CD4-positive, alpha-beta T cell treated with Interleukin-12 subunit alpha and Interleukin-12 subunit beta, for 1 hour (primary cell): ENCODE measurements around the gene SULT1A2.
"Not testable (repeated sequence)": the region's sequence is repeated elsewhere in the genome, so short reads cannot be mapped to it uniquely, and the experiment has no call there.

Experiments
- DNase-seq: peaks from one replicate; pipeline ENCODE4 v3.0.0-alpha.2; 2020

SULT1A2 gene

DNA sequence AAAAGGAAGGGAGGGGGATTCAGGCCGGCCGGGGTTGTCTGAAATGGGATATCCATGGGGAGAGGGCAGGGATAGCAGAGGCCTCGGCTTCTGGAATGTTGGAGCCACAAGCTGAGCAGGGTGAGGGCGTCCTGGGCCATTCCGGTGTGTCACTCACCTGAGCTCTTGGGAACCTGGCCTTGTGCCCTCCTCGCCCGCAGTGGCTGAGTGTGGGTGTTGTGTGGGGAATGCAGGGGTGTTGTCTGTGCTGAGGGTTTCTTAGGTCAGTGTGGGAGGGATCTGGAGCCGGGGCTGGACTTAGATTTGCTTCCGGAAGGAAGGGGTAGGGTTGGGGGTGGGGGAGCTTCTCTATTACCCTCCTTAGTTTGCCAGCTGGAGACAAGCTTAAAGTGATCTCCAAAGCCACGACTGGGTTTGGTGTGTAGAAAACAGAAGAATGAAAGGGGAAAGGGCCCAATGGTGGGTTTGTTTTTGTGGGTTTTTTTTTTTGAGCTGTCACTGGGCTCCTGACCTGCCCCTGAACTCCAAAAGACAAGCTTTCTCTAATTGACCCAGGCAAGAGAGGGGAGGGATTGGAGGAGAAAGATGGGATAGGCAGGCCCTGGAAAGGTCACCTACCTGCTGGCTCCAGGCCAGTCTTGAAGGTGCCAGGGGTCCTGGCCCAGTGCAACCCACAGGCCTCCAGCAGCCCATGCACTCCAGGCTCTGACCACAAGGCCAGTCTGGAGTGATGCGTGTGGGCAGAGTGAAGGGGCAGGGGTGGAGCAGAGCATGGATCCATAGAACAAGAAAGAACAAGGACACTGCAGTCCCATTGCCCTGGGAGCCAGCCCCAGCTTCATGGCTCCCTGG lies at the start of gene SULT1A2:
SULT1A2 (minus strand) TSS at position 211 of the 852 bp plus-strand sequence. CDS start 1,120 bp downstream, outside the sequence.
- no peak for DNase-seq

DNA sequence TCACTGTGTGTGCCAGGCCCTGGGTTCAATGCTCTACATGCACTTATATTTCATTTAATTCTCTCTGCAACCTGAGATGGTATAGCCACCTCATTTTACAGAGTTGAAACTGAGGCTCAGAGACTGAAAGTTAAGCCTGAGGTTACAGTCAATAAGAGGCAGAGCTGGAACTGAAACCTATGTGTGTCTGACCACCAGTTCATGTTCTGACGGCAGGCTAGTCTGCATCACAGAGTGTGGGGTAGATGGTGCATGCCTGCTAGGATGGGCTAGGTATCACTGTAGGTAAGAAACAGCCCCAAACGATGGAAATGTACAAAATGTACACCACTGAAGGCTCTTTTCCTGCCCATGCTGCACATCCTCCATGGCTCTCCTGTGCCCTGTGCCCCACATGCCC lies 43.1 kb upstream of the SULT1A2 start:
- DNase-seq: not testable (repeated sequence)

DNA sequence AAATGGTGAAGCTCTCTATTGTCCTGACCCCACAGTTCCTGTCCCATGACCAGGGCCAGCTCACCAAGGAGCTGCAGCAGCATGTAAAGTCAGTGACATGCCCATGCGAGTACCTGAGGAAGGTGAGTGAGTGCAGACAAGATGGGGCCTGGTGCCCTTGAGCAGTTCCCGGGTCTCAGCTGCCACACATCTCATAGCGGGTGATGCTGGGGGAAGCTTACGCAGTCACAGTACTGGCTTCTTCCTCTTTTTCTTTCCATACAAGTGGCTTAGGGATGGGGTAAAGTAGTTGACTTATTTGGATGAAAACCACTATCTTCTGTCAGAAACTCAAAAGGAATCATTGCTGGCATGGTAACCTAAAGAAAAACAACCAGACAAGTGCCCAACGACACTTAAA lies 41.5 kb upstream of the SULT1A2 start:
- not testable (repeated sequence) for DNase-seq

DNA sequence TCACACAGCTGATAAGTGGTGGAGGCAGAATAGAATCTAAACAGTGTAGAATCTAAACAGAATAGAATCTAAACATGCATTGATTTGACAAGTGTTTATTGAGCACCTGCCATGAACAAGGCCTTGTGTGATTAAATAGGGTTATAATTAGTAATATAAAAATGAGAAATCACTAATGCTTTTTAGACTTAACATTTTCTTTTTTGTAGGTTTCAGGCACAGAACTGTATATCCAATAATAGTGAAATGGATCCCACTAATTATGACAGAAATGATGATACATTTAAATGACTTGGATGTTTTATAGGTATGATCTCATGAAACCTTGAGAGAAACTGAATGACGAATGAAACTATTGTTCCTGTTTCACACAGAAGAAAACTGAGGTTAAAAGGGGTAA lies 40.9 kb upstream of the SULT1A2 start, which contains the start of gene NPIPB8:
NPIPB8 (plus strand) TSS at position 301 of the 400 bp plus-strand sequence. CDS start 296 bp downstream, outside the sequence.
- not testable (repeated sequence) for DNase-seq

DNA sequence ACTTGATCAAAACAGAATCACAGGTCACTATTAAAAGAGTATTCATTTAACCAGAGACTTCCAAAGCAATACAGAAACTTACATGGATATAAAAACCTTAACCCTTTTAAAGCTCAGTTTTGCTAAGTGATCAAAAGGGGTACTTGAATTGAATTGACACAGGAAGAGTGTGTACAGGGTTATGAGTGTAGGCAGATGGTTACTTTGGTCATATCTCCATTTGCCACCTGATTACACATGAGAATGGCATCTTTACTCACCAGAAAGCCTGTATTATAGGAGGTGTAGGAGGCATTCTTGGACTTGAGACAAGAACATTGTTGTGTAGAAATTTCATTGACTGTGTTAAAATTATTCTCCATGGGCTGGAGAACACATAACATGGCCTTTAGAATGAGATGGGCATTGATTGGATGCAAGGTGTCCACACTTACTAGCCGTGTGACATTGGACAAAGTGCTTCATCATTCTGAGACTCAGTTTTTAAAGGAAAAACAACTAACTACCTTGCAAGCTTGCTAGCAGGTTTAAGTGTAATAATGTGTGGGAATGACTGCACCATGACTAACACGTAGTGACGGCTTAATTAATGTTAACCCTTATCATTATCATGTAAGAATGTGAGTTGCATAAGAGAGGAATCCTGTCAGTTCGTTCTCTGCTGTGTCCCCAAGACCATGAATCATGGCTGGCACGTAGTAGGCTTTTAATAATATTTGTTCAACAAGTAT lies 39.4 kb upstream of the SULT1A2 start:
- DNase-seq: not testable (repeated sequence)

DNA sequence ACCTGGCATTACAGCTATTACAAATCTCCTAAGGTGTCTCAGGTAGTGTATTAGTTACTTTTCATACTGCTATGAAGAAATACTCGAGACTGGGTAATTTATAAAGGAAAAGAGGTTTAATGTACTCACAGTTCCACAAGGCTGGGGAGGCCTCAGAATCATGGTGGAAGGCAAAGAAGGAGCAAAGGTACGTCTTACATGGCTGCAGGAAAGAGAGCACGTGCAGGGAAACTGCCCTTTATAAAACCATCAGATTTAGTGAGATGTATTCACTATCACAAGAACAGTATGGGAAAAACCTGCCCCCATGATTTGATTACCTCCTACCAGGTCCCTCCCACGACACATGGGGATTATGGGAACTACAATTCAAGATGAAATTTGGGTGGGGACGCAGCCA lies 34.1 kb upstream of the SULT1A2 start:
- DNase-seq: not testable (repeated sequence)

DNA sequence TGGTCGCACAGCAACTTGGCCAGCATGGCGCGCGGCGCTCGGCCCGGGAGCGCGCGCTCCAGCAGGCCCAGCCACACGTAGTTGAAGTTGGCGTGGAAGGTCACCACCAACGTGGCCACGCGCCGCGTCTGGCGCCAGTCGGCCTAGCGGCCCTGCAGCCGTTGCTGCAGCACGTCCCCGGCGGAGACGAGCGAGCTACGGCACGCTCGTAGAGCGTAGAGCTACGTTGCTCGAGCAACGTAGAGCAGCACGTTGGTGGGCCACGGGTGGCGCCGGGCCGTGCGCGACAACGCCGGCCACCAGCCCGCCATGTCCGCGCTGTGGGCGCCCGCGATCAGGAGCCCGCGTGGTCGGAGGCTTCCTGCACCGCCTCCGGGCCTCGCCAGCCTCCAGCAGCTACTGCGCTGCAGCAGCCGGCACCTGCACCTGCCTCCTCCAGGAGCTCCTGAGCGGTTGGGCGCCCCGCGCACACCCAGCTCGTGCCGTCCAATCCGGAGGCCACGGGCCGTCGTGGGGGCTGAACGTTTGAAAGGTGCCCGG lies 26.4 kb upstream of the SULT1A2 start:
- peak; percentile 67 for DNase-seq

DNA sequence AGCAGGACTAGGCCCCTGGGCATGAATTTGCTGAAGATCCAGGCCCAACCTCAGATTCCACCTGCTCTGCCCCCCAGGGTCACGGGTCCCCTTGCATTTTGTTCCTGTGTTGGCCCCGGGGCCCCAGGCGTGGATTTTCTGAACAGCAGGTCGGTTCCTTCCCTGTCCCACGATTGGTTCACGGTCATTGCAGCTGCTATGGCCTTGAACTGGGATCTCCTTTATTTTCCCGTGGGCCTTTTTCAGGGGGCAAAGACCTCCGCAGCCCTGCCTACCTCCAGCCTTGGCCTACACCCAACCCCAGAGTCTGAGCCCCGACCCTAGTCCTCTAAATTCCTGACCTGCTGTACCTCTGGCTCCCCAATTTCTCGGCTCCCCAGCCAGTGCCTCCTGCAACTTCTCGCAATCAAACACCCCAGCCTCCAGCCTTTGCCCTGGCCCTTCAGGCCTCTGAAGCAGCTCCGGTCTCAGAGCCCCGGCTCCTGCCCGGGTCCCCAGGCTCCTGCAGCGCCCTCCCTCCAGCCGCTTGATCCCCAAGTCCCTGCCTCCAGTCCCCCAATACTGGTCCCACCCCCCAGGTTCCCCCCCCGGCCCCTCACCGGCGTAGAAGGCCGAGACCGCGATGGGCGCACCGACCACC lies 25.8 kb upstream of the SULT1A2 start:
- not testable (repeated sequence) for DNase-seq

DNA sequence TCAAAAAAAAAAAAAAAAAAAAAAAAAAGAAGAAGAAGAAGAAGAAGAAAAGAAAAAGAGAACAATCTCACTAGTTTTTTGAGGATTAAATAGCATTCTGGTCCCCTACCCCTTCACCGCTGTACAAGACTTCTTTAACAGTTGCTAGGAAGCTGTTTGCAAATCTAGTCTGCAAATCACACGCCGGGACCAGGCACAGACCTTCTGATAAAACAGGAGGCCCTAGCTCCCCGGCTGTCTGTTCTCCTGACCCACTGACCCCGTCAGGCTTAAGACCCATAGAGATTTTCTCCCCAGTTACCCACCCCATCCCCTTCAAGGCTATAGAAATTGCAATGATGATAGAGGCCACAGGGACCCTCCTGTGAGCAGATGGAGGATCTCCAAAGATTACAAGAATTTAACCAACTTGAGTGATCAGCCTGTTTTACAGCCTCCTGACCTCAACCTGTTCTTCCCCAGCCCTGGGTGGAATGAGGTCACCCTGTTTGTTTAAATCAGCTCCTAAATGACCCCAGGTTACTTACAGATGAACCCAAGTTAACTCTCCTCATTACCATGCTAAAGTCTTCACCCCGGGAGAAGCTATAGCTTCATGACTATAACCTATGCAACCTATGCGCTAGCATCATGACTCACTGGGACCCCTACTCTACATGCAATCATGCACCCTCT lies 24.8 kb upstream of the SULT1A2 start:
- DNase-seq: no peak

DNA sequence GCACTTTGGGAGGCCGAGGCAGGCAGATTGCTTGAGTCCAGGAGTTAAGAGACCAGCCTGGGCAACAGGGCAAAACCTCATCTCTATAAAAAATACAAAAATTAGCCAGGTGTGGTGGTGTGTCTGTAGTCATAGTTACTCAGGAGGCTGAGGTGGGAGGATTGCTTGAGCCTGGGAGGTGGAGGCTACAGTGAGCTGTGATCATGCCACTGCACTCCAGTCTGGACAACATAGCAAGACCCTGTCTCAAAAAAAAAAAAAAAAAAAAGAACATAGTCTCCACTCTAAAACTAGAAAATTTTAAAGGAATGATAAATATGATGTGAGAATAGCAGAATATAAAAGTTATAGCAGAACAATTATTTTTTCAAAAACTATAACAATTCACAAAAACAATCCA lies 23.5 kb upstream of the SULT1A2 start:
- not testable (repeated sequence) for DNase-seq

DNA sequence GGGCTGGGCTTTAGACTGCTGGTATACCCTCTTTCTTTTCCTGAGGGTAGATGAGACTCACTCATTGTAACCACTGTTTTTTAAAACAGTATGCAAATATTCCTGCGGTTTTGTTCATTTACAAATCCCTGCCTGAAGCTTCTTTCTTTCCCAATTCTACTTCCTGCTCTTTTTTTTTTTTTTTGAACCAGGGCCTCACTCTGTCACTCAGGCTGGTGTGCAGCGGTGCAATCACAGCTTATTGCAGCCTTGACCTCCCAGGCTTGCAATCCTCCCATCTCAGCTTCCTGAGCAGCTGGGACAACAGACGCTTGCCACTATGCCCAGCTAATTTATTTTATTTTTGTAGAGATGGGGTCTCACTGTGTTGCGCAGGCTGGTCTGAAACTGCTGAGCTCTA lies 21.0 kb upstream of the SULT1A2 start:
- DNase-seq: no peak

DNA sequence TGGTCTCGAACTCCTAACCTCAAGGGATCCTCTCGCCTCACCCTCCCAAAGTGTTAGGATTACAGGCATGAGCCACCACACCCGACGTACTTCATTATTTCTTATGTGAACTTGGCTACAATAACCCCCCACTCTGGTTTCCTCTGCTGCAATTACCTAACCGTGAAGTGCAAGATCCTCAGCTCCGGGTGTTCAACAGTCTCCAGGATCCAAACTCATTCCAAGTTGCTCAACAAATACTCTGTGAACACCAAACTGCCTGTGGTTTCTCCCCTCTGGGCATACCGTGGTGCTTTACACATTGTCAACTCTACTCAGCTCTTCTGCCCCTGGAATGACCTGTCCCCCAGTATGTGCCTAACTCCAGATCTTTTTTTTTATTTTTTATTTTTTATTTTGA lies 19.8 kb upstream of the SULT1A2 start:
- no peak for DNase-seq

DNA sequence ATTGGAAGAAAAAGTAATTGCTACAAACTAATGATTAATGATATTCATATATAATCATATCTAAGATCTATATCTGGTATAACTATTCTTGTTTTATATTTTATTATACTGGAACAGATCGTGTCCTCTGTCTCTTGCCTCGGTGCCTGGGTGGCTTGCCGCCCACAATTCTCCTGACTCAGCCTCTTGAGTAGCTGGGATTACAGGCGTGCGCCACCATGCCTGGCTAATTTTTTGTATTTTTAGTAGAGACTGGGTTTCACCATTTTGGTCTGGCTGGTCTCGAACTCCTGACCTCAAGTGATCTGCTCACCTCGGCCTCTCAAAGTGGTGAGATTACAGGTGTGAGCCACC lies 19.4 kb upstream of the SULT1A2 start:
- not testable (repeated sequence) for DNase-seq

DNA sequence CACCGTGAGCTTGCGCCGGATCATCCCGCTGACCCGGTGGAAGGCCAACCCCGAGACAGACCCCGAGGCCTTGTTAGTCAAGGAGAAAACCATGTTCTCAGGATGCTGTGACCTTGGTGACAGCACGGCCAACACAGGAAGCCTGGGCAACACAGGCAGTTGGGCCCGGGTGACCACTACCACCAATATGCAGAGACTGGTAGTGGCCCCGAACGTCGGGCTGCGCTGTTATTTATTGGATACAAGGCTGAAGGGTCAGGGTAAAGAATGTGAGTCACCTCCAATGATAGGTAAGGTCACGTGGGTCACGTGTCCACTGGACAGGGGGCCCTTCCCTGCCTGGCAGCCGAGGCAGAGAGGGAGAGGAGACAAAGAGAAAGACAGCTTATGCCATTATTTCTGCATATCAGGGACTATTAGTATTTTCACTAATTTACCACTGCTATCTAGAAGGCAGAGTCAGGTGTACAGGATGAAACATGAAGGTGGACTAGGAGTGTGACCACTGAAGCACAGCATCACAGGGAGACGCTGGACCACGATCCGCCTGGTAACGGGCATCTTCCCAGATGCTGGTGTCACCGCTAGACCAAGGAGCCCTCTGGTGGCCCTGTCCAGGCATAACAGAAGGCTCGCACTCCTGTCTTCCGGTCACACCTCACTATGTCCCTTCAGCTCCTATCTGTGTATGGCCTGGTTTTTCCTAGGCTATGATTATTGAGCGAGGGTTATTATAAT lies 18.8 kb upstream of the SULT1A2 start:
- DNase-seq: peak; percentile 35

DNA sequence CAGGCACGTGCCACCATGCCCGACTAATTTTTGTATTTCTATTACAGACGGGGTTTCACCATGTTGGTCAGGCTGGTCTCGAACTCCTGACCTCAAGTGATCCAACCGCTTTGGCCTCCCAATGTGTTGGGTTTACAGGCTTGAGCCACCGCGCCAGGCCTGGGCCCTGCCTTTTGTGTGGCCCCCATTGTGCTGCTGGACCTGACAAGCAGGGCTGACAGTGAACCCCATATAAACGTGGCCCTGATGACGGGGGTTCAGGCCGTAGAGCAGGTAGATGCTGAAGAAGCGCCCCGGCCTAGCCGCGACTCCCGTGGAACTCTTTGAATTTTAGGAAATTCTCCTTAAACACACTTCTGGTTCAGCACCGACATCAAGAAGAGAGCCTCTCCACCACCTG lies 17.7 kb upstream of the SULT1A2 start:
- DNase-seq: not testable (repeated sequence)

DNA sequence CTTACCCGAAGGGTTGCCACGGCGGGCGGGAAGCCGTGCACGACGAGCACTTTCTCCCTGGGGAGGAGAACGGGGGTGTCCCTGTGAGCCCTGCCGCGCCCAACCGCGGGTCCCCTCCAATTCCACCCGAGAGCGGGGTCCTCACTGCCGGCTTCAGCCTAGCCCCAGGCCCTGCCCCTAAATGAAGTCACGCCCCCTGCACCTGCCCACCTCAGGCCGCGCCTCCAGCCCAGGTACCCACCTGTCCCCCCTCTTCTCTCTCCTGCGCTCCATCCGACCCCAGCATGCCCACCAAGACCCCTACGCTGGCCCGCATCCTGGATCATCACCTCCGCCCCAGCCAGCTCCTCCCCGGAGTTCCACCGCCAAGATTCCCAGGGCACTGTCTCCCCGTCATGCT lies 17.1 kb upstream of the SULT1A2 start:
- not testable (repeated sequence) for DNase-seq

DNA sequence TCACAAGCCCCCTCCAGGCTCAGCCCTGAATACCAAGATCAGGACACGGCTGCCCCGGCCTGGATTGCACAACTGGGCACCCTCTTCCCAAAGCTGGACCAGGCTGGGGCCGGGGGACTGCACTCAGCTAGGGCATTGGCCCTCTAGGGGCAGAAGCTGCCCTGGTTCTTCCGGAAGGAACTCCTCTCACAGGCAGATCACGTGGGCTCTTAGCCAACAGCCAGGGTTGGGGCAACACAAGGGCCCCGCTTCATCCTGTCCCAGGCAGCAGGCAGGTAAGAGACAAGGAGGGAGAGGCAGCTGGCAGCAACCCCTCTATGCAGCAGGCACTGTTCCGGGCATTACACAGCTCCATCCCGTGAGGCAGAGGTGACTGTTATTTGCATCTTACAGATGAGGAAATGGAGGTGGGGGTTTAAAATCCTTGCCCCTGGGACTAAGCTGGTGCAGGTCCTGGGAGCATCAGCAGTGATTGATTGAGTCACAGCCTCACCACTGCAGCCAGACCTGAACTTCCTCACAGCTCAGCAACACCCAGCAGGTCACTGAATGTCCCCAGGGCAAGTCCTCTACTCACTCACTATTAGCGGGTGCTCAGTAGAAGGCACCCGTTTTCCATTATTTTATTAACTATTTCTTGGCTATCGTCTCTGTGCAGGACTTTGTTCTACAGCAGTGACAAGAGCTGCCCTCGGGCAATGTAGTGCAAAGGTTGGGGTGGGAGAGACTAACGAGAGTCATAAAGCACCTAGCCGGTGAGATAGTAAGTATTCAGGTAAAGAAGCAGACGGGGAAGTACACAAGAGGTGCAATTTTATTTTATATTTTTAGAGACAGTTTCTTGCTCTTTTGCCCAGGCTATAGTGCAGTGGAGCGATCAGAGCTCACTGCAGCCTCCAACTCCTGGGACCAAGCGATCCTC lies 15.8 kb upstream of the SULT1A2 start:
- not testable (repeated sequence) for DNase-seq

DNA sequence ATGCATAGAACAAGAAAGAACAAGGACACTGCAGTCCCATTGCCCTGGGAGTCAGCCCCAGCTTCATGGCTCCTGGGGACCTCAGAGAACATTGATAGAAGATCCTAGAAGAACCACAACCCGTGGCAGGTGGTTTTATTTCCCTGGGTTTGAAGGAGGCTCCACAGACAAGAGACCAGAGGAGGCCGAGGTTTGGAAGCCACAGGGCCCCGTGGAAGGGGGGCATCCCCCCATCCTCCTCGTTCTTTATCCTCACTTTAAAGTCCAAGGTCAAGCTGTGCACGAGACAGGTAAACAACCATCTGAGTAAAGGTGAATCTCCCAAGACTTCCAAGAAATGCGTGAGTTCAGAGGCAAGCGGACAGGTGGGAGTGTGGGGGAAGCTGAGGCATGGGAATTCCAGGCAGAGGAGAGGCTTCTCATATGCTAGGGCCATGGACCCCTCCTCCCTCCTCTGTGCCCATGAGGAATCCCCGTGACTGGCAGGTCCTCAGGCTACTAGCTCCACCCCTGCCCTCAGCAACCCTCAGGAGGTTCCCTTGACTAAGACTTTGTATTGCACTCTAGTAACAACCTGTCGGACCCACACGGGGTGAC lies 13.8 kb upstream of the SULT1A2 start:
- no peak for DNase-seq

DNA sequence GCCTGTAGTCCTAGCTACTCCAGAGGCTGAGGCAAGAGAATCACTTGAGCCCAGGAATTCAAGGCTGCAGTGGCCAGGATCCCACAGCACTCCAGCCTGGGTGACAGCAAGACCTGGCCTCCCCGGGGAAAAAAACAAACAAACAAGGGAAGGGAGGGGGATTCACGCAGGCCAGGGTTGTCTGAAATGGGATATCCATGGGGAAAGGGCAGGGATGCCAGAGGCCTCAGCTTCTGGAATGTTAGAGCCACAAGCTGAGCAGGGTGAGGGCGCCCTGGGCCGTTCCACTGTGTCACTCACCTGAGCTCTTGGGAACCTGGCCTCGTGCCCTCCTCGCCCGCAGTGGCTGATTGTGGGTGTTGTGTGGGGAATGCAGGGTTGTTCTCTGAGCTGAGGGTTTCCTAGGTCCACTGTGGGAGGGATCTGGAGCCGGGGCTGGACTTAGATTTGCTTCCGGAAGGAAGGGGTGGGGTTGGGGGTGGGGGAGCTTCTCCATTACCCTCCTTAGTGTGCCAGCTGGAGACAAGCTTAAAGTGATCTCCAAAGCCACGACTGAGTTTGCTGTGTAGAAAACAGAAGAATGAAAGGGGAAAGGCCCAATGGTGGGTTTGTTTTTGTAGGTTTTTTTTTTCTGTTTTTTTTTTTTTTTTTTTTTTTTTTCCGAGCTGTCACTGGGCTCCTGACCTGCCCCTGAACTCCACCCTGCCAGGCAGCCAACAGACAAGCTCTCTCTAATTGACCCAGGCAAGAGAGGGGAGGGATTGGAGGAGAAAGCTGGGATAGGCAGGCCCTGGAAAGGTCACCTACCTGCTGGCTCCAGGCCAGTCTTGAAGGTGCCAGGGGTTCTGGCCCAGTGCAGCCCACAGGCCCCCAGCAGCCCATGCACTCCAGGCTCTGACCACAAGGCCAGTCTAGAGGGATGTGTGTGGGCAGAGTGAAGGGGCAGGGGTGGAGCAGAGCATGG lies 13.1 kb upstream of the SULT1A2 start, which contains the start of gene SULT1A1:
SULT1A1 (minus strand) TSS at position 414 of the 964 bp plus-strand sequence. CDS start 1,189 bp downstream, outside the sequence.
- DNase-seq: no peak
